NCI-H510A (cell line): ENCODE data around the gene AP2M1.

Experiments used
- DNase-seq: peaks from one replicate; lab custom pipeline; 2025; lab: John Stamatoyannopoulos, UW

AP2M1 gene

DNA sequence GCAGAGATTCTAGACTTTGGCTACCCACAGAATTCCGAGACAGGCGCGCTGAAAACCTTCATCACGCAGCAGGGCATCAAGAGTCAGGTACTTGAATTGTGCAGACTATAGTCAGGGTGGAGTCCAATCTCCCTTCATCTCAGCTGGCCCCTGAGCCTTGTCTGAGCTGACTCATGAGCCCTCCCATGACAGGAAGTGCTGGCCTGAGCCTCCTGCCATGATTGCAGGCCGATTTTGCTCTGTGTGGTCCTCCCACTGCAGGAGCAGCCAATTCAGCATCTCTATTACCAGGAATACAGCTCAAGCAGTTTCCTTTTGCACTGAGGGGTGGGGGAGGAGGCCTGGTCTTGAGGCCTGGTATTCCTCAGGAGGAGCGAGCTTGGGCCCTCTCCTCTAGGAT, 5.5 kb downstream of the AP2M1 start:
- no peak for DNase-seq

DNA sequence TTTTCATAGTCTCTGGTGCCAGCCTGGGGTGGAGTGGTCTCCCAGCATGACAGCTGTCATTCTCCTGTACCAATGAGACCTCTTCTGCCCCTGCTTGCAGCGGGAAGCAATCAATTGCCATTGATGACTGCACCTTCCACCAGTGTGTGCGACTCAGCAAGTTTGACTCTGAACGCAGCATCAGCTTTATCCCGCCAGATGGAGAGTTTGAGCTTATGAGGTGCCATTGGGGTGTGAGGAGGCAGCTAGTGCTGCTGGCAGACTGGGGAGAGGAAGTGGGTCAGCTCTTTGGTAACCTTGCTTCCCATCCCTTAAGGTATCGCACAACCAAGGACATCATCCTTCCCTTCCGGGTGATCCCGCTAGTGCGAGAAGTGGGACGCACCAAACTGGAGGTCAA, 6.9 kb downstream of the AP2M1 start:
- no peak for DNase-seq

DNA sequence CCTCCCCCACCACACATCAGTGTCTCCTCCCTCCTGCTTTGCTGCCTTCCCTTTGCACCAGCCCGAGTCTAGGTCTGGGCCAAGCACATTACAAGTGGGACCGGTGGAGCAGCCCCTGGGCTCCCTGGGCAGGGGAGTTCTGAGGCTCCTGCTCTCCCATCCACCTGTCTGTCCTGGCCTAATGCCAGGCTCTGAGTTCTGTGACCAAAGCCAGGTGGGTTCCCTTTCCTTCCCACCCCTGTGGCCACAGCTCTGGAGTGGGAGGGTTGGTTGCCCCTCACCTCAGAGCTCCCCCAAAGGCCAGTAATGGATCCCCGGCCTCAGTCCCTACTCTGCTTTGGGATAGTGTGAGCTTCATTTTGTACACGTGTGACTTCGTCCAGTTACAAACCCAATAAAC, 9.0 kb downstream of the AP2M1 start:
- no peak for DNase-seq

DNA sequence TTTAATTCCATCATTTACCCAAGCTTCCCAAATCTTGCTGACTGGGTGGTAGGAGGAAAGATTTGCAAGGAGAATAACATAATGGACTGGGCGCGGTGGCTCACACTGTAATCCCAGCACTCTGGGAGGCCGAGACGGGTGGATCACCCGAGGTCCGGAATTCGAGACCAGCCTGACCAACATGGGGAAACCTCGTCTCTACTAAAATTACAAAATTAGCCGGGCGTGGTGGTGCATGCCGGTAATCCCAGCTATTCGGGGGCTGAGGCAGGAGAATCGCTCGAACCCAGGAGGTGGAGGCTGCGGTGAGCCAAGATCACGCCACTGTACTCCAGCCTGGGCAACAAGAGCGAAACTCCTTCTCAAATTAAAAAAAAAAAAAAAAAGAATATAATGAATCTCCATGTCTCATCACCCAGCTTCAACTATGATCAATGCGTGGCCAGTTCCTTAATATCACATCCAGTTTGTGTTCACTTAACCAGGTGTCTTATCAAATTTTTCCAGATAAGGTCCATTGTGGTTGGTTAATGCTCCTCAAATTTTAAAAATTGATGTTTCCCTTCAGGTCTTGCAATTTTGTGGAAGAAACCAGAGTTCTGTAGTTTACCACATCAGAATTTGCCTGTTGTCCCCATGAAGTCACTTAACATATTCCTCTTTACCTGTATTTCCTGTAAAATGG, 10.0 kb downstream of the AP2M1 start:
- no peak for DNase-seq

DNA sequence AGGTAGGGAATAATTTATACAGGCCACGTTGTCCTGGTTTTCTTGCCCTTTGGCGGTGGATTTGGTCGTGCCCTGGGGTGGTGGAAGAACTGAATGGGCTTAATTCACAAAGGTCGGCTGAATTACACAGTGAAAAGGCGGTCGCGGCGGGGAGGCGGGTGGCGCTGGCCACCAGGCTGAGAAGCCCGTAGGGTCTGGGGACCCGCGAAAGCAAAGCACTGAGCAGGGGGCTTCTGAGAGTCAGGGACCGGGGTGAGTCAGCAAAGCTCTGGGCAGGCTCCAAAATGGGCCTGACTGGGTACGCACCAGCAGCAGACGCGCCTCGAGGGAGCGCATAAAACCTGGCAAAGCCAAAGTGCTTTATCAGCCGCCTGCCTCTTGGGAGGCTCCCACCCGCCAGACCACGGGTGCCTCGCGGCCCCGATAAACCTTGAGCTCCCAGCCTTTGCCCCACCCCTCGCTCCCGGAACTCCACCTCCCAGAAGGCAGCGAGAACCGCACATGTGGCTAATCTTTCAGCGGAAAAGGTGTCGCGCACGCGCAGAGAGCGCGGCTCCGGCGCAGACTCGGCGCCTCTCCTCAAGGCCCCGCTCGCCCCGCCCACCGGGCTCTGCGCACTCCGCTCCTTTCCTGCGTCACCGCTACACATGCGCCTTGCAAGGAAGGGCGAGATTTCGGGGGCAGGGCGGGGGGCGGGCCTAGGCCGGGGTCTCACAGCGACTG, 11.0 kb downstream of the AP2M1 start:
- DNase-seq = peak; percentile 98

DNA sequence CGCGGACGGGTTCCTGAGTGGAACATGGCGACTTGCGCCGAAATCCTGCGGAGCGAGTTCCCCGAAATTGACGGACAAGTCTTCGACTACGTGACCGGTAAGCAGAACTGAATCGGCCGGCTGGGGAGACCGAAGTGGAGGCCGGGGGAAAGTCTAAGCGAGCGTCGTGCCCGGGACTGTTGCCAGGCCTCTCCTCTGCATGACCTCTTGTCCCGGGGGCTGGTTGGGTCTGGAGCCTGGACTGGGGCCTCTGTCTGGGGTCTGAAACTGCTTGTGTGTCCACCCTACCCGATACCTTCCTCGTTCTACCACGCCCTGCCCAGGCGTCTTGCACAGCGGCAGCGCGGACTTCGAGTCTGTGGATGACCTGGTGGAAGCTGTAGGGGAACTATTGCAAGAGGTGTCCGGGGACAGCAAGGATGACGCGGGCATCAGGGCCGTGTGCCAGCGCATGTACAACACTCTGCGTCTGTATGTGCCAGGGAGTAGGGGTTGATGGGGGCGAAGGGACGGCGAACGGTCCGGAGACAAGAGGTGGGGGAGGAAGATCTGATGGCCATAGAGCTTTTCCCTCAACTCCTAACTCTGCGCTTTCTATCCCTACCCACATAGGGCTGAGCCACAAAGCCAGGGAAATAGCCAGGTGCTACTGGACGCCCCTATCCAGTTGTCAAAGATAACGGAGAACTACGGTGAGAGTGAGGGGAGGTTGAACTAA, 11.7 kb downstream of the AP2M1 start, which contains the start of gene ABCF3:
TSS of gene ABCF3 (plus strand) at position 16 of the 718 bp plus-strand sequence. CDS start at position 25, 9 bp downstream.
- no peak for DNase-seq

DNA sequence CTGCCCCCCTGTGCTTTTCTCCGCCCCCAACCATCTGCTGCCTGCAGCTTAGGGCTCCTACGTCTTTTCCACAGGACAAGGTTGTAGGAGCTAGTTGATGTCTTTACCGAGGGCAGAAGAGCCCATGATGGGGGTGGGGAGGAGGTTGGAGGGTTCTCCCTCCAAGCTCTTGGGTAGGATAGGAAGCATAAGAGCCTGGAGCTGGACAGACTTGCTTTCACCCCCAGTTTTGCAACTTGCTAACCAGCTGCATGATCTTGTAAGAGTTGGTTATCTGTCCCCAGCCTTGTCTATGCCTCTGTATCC, 12.2 kb downstream of the AP2M1 start:
- no peak for DNase-seq

DNA sequence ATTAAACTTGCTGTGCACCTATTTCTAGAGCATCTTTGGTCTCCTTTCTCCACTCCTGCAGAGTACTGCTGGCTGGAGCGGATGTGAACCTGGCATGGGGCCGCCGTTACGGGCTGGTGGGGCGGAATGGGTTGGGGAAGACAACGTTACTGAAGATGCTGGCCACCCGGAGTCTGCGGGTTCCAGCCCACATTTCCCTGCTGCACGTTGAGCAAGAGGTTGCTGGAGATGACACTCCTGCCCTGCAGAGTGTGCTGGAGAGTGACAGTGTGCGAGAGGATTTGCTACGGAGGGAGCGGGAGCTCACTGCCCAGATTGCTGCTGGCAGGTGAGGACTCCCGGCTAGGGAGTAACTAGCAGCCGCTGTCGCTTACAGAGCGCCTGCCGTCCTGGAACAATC, 13.4 kb downstream of the AP2M1 start:
- DNase-seq = no peak

DNA sequence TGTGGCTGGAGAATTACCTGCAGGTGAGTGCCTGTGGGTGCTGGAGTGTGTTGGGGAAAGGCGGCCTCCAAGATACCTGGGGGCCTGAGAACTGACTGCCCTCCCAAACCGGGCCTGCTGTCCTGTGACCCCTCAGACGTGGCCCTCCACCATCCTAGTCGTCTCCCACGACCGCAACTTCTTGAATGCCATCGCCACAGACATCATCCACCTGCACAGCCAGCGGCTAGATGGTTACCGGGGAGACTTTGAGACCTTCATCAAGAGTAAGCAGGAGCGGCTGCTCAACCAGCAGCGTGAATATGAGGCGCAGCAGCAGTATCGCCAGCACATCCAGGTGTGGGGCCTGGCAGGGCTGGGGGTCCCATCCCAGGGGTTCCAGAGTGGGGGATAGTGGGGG, 14.8 kb downstream of the AP2M1 start:
- DNase-seq = no peak

DNA sequence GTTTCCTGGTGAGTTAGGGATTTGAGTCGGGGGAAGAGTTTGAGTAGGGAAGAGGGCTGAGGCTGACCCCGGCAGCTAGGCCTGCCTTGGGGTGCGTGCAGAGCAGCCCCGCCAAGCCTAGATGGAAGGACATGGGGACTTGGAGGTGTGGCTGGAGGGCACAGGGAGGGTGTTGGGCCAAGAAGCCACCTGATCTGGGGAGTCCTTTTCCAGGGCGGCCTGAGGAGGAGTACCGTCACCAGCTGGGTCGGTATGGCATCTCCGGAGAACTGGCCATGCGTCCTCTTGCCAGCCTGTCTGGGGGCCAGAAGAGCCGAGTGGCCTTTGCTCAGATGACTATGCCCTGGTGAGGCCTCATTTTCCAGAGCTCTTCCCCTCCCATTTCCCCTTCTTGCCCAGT, 18.2 kb downstream of the AP2M1 start:
- no peak for DNase-seq

DNA sequence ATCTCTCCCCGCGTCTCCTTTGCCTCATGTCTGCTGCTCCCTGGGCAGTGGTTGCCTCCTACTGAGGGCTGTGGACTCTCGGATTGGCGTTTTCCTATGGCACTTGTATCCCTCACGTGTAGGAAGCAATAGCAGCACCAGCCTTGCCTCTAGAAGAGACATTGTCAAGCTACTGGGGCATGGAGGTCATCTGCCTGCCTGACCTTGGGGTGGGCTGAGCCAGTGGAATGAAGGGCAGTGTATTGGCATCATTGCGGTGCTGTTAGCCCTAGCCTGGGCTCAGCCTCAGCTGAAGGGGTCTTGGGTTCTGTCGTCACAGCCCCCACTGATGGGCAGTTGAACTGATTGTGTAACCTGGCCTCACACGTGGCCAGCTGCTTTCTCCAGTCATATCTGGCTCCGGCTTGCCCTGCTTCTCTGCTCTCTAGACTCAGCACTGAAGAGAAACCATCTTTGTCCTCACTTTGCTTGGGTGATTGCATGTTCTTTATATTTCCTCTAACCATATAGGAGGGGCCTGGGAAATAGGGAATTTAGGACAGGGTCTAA, 19.4 kb downstream of the AP2M1 start:
- DNase-seq = no peak

DNA sequence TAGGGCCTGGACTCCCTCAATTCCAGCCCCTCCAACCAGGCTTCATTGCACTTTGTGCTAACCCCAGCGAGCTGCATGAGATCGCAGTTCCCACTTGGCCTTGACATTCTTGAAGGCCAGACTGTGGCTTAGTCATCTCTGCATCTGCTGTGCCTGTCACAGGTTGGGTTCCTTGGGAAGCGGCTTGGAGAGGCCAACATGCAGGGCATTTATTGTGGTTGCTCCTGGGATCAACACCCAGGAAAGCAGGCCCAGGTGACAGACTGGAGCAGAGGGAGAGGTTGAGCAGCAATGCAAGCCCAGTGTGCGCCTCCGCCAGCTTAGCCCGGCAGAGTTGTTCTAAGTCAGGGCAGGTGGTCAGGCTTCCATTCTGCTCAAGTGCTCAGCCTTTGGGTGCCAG, 21.9 kb downstream of the AP2M1 start:
- peak; percentile 54 for DNase-seq

DNA sequence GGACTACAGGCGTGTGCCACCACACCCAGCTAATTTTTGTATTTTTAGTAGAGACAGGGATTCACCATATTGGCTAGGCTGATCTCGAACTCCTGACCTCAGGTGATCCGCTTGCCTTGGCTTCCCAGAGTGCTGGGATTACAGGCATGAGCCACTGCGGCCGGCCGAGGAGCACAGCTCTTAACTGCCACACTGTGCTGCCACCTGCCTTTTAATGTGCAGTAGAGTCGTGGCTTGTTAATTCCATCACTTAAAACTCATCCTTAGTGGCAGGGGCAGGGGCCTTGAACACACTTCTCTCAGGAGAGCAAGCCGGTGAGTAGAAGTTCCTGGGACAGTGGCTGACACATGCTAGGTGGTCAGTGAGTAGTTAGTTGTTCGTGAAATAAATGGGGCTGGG, 23.9 kb downstream of the AP2M1 start:
- no peak for DNase-seq

DNA sequence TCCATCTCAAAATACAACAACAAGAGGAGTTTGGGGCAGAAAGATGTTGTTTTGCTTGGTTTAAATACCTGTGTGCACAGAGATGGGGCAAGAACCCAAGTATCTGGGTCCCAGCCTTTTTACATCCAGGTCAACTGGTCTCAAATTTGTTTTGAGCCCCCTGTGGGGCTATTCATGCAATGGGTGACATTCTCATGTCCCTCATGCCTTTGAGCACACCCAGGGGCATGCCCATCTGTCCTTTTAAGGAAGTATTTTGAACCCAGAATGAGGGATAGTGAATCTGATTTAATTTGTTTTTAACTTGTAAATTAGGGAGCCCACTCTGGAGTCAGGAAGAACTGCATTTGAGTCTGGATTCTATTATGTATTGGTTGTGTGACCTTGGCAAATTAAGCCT, 26.2 kb downstream of the AP2M1 start:
- no peak for DNase-seq

DNA sequence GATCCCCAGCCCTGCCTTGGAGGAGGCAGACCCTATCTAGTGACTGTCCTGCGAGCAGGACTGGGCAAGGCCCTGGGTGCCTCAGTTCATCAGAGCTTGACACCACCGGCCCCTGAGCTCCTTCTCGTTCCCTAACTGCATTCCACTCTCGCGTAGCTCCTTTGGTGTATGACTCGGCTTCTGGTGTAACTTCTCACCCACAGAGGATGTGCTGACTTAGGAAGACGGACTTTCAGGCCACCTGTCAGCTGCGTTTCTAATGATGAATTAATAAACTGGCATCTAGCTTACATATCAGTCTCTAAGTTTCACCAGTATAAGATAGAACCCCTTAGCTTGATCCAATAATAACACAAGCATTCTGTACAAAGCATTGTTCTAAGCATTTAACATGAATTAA, 28.9 kb downstream of the AP2M1 start:
- no peak for DNase-seq

DNA sequence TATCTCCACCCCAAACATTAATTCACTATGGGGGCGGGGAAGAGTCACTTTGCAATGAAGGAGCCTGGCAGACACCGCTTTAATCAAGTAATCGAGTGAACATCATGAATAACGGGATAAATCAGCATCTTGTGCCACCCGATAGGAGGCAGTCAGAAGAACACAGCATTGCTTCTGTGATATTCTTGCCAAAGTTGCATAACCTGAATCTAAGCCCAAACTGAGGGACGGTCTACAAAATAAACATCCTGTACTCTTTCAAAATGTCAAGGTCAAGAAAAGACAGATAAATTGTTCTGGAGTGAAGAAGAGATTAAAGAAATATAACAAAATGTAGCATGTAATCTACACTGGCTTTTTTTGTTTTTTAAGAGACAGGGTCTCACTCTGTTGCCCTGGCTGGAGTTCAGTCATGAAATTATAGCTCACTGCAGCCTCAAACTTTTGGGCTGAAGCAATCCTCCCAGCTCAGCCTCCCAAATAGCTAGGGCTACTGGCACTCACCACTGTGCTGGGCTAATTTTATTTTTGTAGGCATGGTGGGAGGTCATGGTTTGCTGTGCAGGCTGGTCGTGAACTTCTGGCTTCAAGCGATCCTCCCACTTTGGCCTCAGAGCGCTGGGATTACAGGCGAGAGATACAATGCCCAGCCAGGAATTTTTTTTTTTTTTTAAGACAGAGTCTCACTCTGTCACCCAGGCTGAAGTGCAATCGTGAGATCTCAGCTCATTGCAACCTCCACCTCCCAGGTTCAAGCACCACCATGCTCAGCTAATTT, 34.7 kb downstream of the AP2M1 start:
- DNase-seq = no peak

DNA sequence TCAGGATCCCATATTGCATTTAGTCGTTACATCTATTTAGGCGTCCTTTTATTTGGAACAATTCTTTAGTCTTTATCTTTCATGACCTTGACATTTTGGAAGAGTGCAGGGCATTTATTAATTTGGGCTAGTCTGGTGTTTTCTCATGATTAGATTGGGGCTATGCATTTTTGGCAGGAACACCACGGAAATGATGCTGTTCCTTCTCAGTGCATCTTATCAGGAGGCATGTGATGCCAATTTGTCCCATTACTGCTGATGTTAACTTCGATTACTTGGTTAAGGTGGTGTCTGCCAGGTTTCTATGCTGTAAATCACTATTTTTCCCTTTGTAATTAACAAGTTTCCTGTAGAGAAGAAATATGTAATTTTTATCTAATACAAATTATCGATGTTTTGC, 36.6 kb downstream of the AP2M1 start:
- DNase-seq = no peak

DNA sequence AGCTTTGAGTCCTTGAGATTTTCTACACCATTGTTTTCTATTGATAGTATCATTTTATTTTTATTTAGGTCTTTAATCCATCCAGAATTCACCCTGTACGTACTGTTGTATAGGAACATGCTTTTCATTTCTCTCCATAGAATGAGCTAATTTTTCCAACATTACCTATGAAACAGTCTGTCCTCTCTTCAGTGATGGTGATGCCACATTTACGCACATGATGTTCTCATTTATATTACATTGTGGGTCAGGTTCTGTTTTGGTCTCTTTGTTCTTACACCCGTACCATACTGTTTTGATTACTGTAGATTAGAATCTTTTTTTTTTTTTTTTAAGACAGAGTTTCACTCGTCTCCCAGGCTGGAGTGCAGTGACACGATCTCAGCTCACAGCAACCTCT, 37.1 kb downstream of the AP2M1 start:
- no peak for DNase-seq

DNA sequence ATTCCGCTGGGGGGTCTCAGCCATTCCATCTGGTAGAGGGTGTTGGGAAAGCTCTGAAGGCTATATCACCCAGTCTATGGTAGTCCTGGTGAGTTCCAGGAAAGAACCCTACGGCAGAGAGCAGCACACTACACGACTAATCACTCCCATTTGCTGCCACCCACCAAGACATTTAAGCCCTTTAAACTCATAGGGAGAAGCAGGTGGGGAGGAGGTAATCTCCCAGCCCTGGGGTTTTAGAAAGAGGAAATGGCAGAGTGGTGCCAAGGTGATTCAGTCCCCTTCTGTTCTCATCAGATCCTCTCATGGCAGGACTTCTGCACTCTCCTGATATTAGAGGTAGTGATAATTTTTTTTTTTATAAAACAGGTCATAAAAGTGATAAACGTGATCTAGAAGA, 44.2 kb downstream of the AP2M1 start:
- no peak for DNase-seq

DNA sequence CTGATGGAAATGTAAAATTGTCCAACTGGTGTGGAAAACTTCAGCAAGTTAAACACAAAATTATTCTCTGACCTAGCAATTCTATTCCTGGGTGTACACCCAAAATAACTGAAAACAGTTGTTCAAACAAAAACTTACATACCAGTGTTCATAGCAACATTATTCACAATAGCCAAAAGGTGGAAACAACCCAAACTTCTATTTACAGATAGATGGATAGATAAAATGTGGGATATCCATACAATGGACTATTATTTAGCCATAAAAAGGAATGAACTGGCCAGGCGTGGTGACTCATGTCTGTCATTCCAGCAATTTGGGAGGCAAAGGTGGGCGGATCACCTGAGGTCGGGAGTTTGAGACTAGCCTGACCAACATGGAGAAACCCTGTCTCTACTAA, 47.9 kb downstream of the AP2M1 start:
- no peak for DNase-seq

DNA sequence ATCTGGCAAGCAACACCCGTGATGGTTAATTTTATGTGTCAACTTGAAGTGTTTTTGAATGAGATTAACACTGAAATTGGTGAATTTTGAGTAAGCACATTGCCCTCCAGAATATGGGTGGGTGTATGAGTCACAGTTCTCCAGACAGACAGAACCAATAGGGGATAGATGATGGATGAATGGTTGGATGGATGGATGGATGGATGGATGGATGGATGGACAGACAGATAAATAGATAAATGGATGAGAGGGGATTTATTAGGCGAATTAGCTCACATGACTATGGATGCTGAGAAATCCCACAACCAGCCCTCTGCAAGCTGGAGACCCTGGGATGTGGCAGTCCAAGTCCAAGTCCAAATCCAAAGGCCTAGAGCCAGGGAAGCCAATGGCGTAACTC, 49.3 kb downstream of the AP2M1 start:
- no peak for DNase-seq

DNA sequence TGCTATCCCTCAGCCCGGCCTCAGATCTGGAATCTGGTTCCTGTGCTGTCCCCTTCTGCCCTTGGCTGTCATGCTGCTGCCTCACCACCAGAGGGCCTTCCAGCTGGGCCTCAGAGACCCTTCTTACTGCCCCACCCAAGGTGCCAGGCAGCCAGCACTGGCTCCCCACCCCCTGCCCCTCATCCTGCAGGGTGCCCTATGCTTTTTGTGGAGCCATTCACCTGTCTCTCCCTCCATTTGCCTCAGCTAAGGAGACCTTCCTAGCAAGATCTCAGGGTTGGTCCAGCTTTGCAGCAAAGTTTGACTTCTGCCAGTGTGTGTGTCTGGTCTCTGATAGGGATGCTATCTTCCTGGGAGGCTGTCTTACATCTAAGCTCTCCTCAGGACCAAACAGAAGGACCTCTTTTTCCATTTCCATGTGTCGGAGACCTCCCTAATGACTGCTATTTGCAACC, 52.9 kb downstream of the AP2M1 start:
- no peak for DNase-seq
